WTC11 (cell line): ENCODE results near the gene LARP1. TPM values are rescaled to one million over a fixed set of nuclear protein-coding genes. Genes with fewer than 3 reads are reported as not detected.
A peak's percentile ranks its signal among the peaks of the same experiment; 100 is the strongest.

Source experiments
- IRF2 ChIP-seq: sonication (generic); formaldehyde crosslinking; IDR thresholded peaks from 2 replicates; pipeline ENCODE4 v1.8.0; 2022; ENCODE audit warnings: low read depth, missing genetic modification reagents, borderline replicate concordance
- KAT7 ChIP-seq: sonication (generic); formaldehyde crosslinking; IDR thresholded peaks from 2 replicates; pipeline ENCODE4 v1.8.1; 2023; ENCODE audit warnings: missing genetic modification reagents, mild to moderate bottlenecking, borderline replicate concordance
- MYBL2 ChIP-seq: sonication (generic); formaldehyde crosslinking; IDR thresholded peaks from 2 replicates; pipeline ENCODE4 v1.8.1; 2023; ENCODE audit warnings: mild to moderate bottlenecking, moderate library complexity, missing genetic modification reagents
- NR3C1 ChIP-seq: sonication (generic); formaldehyde crosslinking; conservative IDR thresholded peaks from 2 replicates; pipeline ENCODE4 v1.8.1; 2023; ENCODE audit warnings: low read depth, mild to moderate bottlenecking, missing genetic modification reagents
- SMAD3 ChIP-seq: sonication (generic); formaldehyde crosslinking; IDR thresholded peaks from 2 replicates; pipeline ENCODE4 v1.8.0; 2022; ENCODE audit warnings: missing genetic modification reagents, mild to moderate bottlenecking, borderline replicate concordance
- SOX15 ChIP-seq: fragments of 250-450 bp; sonication (Bioruptor Pico); IDR thresholded peaks from 2 replicates; pipeline ENCODE4 v1.9.0; 2021; ENCODE audit warnings: mild to moderate bottlenecking
- SP1 ChIP-seq: sonication (generic); formaldehyde crosslinking; conservative IDR thresholded peaks from 2 replicates; pipeline ENCODE4 v1.8.1; 2022; ENCODE audit warnings: missing genetic modification reagents
- ZNF396 ChIP-seq: fragments of 250-450 bp; sonication (Bioruptor Pico); IDR thresholded peaks from 2 replicates; pipeline ENCODE4 v1.8.0; 2021; ENCODE audit warnings: mild to moderate bottlenecking, moderate library complexity, borderline replicate concordance
- ZNF416 ChIP-seq: fragments of 250-450 bp; sonication (Bioruptor Pico); IDR thresholded peaks from 2 replicates; pipeline ENCODE4 v1.9.0; 2021; ENCODE audit warnings: mild to moderate bottlenecking, inconsistent platforms
- total RNA-seq: library from RNA; stranded (reverse); gene quantifications from 3 replicates; pipeline ENCODE4 v1.2.3, GENCODE V29; 2021
- TF ChIP-seq, protein P1 (sequence below): fragments of 250-450 bp; sonication (Bioruptor Pico); IDR thresholded peaks from 2 replicates; pipeline ENCODE4 v1.8.0; 2021; ENCODE audit warnings: mild to moderate bottlenecking
- TF ChIP-seq, protein P2 (sequence below): sonication (generic); formaldehyde crosslinking; IDR thresholded peaks from 2 replicates; pipeline ENCODE4 v1.8.0; 2022; ENCODE audit warnings: missing genetic modification reagents
- TF ChIP-seq, protein P3 (sequence below): sonication (generic); formaldehyde crosslinking; IDR thresholded peaks from 2 replicates; pipeline ENCODE4 v1.8.1; 2022; ENCODE audit warnings: low read depth, missing genetic modification reagents, borderline replicate concordance
- TF ChIP-seq, protein P4 (sequence below): sonication (generic); formaldehyde crosslinking; IDR thresholded peaks from 2 replicates; pipeline ENCODE4 v1.8.1; 2023; ENCODE audit warnings: mild to moderate bottlenecking, missing genetic modification reagents, moderate library complexity
- TF ChIP-seq, protein P5 (sequence below): sonication (generic); formaldehyde crosslinking; IDR thresholded peaks from 2 replicates; pipeline ENCODE4 v1.8.1; 2022; ENCODE audit warnings: mild to moderate bottlenecking, missing genetic modification reagents, moderate library complexity, borderline replicate concordance
- TF ChIP-seq, protein P6 (sequence below): fragments of 250-450 bp; sonication (Bioruptor Pico); IDR thresholded peaks from 2 replicates; pipeline ENCODE4 v1.9.0; 2021; ENCODE audit warnings: mild to moderate bottlenecking, borderline replicate concordance
- TF ChIP-seq, protein P7 (sequence below): sonication (generic); formaldehyde crosslinking; IDR thresholded peaks from 2 replicates; pipeline ENCODE4 v1.8.1; 2023; ENCODE audit warnings: mild to moderate bottlenecking, missing genetic modification reagents
- TF ChIP-seq, protein P8 (sequence below): sonication (generic); formaldehyde crosslinking; IDR thresholded peaks from 2 replicates; pipeline ENCODE4 v1.8.1; 2022; ENCODE audit warnings: low read depth, mild to moderate bottlenecking, moderate library complexity, missing genetic modification reagents, borderline replicate concordance

The LARP1 gene
- total RNA-seq, 1 experiment from 2014 or later: 406 TPM

DNA sequence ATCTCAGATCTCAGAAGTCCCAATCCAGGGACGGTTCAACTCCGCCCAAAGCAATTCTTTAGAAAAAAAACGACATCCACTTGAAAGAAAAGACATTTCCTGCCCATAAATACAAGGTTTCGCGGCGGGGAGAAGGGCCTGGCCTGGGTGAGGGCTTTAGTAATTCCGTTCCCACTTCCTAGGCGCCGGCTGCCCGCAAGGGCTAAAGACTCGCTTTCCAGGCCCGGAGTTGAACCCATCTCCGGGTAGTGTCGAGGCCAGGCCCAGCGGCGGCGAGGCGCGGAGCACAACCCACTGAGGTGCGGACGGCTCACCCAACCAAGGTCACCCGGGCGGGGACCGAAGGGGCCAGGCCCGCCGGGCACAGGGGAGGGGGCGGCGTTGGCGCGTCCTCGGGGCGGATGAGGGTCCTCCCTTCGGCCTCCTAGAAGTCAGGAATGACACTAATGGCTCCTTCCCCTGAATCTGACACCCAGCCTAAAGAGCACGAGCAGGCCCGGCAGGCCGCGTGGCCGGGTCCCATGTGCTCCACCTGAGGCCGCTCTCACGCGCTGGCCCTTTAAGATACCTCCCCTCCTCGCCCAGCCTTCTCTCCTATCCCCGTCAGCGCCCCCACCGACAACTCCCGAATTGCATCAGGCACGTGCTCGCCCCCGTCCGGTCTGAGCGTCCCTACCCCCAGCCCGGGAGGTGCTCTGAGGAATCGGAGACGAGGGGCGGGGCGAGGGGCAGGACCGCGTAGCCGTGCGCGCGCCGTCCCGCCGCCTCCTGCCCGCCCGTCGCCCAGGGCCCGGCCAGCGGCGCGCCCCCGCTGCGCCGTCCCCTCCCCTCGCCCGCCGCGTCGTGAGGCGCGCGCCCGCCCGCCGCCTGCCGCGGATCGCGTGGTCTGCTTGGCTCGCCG, 467 bp upstream of the LARP1 start (continued):
- TF ChIP-seq, protein P1, sequence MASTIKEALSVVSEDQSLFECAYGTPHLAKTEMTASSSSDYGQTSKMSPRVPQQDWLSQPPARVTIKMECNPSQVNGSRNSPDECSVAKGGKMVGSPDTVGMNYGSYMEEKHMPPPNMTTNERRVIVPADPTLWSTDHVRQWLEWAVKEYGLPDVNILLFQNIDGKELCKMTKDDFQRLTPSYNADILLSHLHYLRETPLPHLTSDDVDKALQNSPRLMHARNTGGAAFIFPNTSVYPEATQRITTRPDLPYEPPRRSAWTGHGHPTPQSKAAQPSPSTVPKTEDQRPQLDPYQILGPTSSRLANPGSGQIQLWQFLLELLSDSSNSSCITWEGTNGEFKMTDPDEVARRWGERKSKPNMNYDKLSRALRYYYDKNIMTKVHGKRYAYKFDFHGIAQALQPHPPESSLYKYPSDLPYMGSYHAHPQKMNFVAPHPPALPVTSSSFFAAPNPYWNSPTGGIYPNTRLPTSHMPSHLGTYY (CRISPR knock-in tag): 0 out of 2 replicates have a peak, but pooled peaks have one; percentile 45
- TF ChIP-seq ZNF396 (CRISPR knock-in tag) (no peak), IRF2 (CRISPR knock-in tag) (no peak), MYBL2 (CRISPR knock-in tag) (no peak; the same call in 1 of the 2 replicates), SP1 (CRISPR knock-in tag) (peak; percentile 94), KAT7 (CRISPR knock-in tag) (no peak), SMAD3 (CRISPR knock-in tag) (peak; percentile 93), ZNF416 (CRISPR knock-in tag) (no peak), NR3C1 (CRISPR knock-in tag) (no peak), SOX15 (CRISPR knock-in tag) (no peak)
- TF ChIP-seq, protein P2, sequence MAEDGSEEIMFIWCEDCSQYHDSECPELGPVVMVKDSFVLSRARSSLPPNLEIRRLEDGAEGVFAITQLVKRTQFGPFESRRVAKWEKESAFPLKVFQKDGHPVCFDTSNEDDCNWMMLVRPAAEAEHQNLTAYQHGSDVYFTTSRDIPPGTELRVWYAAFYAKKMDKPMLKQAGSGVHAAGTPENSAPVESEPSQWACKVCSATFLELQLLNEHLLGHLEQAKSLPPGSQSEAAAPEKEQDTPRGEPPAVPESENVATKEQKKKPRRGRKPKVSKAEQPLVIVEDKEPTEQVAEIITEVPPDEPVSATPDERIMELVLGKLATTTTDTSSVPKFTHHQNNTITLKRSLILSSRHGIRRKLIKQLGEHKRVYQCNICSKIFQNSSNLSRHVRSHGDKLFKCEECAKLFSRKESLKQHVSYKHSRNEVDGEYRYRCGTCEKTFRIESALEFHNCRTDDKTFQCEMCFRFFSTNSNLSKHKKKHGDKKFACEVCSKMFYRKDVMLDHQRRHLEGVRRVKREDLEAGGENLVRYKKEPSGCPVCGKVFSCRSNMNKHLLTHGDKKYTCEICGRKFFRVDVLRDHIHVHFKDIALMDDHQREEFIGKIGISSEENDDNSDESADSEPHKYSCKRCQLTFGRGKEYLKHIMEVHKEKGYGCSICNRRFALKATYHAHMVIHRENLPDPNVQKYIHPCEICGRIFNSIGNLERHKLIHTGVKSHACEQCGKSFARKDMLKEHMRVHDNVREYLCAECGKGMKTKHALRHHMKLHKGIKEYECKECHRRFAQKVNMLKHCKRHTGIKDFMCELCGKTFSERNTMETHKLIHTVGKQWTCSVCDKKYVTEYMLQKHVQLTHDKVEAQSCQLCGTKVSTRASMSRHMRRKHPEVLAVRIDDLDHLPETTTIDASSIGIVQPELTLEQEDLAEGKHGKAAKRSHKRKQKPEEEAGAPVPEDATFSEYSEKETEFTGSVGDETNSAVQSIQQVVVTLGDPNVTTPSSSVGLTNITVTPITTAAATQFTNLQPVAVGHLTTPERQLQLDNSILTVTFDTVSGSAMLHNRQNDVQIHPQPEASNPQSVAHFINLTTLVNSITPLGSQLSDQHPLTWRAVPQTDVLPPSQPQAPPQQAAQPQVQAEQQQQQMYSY (CRISPR knock-in tag): peak; percentile 55
- TF ChIP-seq, protein P3, sequence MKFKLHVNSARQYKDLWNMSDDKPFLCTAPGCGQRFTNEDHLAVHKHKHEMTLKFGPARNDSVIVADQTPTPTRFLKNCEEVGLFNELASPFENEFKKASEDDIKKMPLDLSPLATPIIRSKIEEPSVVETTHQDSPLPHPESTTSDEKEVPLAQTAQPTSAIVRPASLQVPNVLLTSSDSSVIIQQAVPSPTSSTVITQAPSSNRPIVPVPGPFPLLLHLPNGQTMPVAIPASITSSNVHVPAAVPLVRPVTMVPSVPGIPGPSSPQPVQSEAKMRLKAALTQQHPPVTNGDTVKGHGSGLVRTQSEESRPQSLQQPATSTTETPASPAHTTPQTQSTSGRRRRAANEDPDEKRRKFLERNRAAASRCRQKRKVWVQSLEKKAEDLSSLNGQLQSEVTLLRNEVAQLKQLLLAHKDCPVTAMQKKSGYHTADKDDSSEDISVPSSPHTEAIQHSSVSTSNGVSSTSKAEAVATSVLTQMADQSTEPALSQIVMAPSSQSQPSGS: no peak
- TF ChIP-seq, protein P4, sequence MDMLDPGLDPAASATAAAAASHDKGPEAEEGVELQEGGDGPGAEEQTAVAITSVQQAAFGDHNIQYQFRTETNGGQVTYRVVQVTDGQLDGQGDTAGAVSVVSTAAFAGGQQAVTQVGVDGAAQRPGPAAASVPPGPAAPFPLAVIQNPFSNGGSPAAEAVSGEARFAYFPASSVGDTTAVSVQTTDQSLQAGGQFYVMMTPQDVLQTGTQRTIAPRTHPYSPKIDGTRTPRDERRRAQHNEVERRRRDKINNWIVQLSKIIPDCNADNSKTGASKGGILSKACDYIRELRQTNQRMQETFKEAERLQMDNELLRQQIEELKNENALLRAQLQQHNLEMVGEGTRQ (CRISPR knock-in tag): peak; percentile 91
- TF ChIP-seq, protein P5, sequence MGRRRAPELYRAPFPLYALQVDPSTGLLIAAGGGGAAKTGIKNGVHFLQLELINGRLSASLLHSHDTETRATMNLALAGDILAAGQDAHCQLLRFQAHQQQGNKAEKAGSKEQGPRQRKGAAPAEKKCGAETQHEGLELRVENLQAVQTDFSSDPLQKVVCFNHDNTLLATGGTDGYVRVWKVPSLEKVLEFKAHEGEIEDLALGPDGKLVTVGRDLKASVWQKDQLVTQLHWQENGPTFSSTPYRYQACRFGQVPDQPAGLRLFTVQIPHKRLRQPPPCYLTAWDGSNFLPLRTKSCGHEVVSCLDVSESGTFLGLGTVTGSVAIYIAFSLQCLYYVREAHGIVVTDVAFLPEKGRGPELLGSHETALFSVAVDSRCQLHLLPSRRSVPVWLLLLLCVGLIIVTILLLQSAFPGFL (CRISPR knock-in tag): no peak
- TF ChIP-seq, protein P6, sequence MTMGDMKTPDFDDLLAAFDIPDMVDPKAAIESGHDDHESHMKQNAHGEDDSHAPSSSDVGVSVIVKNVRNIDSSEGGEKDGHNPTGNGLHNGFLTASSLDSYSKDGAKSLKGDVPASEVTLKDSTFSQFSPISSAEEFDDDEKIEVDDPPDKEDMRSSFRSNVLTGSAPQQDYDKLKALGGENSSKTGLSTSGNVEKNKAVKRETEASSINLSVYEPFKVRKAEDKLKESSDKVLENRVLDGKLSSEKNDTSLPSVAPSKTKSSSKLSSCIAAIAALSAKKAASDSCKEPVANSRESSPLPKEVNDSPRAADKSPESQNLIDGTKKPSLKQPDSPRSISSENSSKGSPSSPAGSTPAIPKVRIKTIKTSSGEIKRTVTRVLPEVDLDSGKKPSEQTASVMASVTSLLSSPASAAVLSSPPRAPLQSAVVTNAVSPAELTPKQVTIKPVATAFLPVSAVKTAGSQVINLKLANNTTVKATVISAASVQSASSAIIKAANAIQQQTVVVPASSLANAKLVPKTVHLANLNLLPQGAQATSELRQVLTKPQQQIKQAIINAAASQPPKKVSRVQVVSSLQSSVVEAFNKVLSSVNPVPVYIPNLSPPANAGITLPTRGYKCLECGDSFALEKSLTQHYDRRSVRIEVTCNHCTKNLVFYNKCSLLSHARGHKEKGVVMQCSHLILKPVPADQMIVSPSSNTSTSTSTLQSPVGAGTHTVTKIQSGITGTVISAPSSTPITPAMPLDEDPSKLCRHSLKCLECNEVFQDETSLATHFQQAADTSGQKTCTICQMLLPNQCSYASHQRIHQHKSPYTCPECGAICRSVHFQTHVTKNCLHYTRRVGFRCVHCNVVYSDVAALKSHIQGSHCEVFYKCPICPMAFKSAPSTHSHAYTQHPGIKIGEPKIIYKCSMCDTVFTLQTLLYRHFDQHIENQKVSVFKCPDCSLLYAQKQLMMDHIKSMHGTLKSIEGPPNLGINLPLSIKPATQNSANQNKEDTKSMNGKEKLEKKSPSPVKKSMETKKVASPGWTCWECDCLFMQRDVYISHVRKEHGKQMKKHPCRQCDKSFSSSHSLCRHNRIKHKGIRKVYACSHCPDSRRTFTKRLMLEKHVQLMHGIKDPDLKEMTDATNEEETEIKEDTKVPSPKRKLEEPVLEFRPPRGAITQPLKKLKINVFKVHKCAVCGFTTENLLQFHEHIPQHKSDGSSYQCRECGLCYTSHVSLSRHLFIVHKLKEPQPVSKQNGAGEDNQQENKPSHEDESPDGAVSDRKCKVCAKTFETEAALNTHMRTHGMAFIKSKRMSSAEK (CRISPR knock-in tag): 0 out of 2 replicates have a peak, but pooled peaks have one; percentile 51
- TF ChIP-seq, protein P7, sequence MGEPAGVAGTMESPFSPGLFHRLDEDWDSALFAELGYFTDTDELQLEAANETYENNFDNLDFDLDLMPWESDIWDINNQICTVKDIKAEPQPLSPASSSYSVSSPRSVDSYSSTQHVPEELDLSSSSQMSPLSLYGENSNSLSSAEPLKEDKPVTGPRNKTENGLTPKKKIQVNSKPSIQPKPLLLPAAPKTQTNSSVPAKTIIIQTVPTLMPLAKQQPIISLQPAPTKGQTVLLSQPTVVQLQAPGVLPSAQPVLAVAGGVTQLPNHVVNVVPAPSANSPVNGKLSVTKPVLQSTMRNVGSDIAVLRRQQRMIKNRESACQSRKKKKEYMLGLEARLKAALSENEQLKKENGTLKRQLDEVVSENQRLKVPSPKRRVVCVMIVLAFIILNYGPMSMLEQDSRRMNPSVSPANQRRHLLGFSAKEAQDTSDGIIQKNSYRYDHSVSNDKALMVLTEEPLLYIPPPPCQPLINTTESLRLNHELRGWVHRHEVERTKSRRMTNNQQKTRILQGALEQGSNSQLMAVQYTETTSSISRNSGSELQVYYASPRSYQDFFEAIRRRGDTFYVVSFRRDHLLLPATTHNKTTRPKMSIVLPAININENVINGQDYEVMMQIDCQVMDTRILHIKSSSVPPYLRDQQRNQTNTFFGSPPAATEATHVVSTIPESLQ (CRISPR knock-in tag): no peak
- TF ChIP-seq, protein P8, sequence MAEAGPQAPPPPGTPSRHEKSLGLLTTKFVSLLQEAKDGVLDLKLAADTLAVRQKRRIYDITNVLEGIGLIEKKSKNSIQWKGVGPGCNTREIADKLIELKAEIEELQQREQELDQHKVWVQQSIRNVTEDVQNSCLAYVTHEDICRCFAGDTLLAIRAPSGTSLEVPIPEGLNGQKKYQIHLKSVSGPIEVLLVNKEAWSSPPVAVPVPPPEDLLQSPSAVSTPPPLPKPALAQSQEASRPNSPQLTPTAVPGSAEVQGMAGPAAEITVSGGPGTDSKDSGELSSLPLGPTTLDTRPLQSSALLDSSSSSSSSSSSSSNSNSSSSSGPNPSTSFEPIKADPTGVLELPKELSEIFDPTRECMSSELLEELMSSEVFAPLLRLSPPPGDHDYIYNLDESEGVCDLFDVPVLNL: no peak; the same call in 1 of the 2 replicates
